Transverse colon (tissue), 4 donors: Measurements from ENCODE around the gene COMMD3. TPM values are rescaled to one million over a fixed set of nuclear protein-coding genes. Genes with fewer than 3 reads are reported as not detected.

Experiments used
- DNase-seq: peaks from one replicate; pipeline ENCODE4 v3.0.0-alpha.2; 2019
- H3K27ac ChIP-seq, 4 donors: fragments of 200-600 bp; sonication (generic); 2 replicates each; pipeline ENCODE4 v1.5.1; 2016 to 2018; ENCODE audit warnings: inconsistent platforms in 4 of 4
- H3K27me3 ChIP-seq: fragments of 200-600 bp; sonication (generic); 2 replicates; pipeline ENCODE4 v1.5.1; 2017; ENCODE audit warnings: inconsistent platforms
- H3K36me3 ChIP-seq, 4 donors: fragments of 200-600 bp; sonication (generic); 2 replicates each; pipeline ENCODE4 v1.5.1; 2017 to 2019; ENCODE audit warnings: inconsistent platforms in 4 of 4
- H3K4me1 ChIP-seq, 4 donors: fragments of 200-600 bp; sonication (generic); 2 replicates each; pipeline ENCODE4 v1.5.1; 2017 to 2020; ENCODE audit warnings: inconsistent platforms in 4 of 4
- H3K4me3 ChIP-seq, 4 donors: fragments of 200-600 bp; sonication (generic); 1 replicate in 1 of 4; 2 replicates in 3 of 4; pipeline versions ENCODE4 v1.5.1 to v1.6.1; 2017 to 2019; ENCODE audit warnings: inconsistent platforms in 4 of 4
- H3K9me3 ChIP-seq, 2 donors: fragments of 200-600 bp; sonication (generic); 2 replicates each; pipeline ENCODE4 v1.5.1; 2017 to 2019; ENCODE audit warnings: inconsistent platforms in 2 of 2
- EP300 ChIP-seq: sonication (generic); formaldehyde crosslinking; IDR thresholded peaks from one replicate; pipeline ENCODE4 v1.6.1; 2017; ENCODE audit warnings: antibody characterized with exemption, low read depth
- POLR2A ChIP-seq: fragments of 450-650 bp; IDR thresholded peaks from one replicate; pipeline ENCODE4 v1.6.1; 2016; ENCODE audit warnings: antibody characterized with exemption, mild to moderate bottlenecking, moderate library complexity
- POLR2AphosphoS5 ChIP-seq, 3 donors: sonication (generic); formaldehyde crosslinking; IDR thresholded peaks; one replicate each; pipeline ENCODE4 v1.6.1; 2016; ENCODE audit warnings: antibody characterized with exemption in 3 of 3
- WGBS, 2 donors: methylation state at CpG; one replicate each; pipeline ENCODE4 v1.1.5; 2018; ENCODE audit warnings: low coverage in 1 of 2; 5-methylcytosine and 5-hydroxymethylcytosine counted together
- in situ Hi-C, 4 donors: fragments of 200-750 bp; cut with MboI; loops; one replicate each; pipeline versions ENCODE4 v1.15.0 to v1.15.1; 2017; ENCODE audit warnings: low sequenced_read_pairs in 3 of 4, low pct_ligation_motif_present in 1 of 4, low pct_unique_long_range_greater_than_20kb in 1 of 4
- intact Hi-C: fragments of 100-400 bp; cut with DNase I; formaldehyde crosslinking; loops from one replicate; pipeline ENCODE4 v1.15.1; 2023; ENCODE audit warnings: low total_unique reads
- total RNA-seq, 4 donors: library from RNA; depleted of rRNA; stranded (reverse); fragments of >200 nt; gene quantifications; one replicate each; pipeline ENCODE4 v1.1.0, GENCODE V29; 2016
- TF ChIP-seq, protein P1 (sequence below), 5 experiments: fragments of 200-600 bp in 3 of 5; fragments of 450-650 bp in 2 of 5; sonication (generic) in 3 of 5; IDR thresholded peaks; 1 replicate in 2 of 5; 2 replicates in 3 of 5; pipeline ENCODE4 v1.5.1; 2016 to 2017; ENCODE audit warnings: antibody characterized with exemption in 5 of 5, inconsistent platforms in 3 of 5, mild to moderate bottlenecking in 2 of 5, moderate library complexity in 1 of 5

COMMD3 gene
- total RNA-seq, 4 donors from 2014 or later: 3.0 to 35.1 (median 18.3) TPM

DNA sequence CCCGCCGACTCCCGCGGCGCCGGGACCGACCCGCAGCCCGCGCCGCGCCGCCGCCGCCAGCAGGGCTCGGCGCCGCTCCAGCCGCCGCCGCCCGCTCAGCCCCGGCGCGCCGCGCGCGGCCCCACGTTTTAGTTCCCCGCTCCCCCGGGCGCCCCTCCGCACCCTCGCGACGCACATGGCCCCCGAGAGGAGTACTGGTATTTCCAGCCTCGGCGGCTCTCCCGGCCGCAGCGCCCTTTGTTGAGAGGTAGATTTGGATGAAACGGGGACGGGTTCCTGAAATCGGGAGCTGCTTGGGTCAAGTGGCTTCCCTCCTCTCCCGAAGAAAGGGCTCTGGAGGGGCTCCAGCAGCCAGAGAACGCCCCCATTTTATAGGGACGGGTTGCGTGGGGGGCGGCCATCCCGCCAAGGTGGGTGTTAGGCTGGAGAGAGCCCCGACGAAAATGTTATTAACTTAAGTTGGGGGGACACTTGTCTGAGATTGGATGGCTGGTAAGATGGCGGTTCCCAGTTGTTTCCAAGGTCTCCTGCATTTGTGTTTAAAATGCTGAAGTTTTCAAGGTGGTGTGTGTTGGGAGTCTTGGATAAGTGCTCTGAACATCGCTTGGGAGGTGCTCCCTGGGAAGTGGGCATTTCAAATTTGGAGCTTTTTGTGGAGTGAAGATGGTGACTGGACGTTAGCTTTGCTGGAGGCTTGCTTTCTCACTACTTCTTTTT lies 5.9 kb downstream of the COMMD3 start:
- H3K36me3 ChIP-seq: no peaks in the 10 kb centered on the region
- H3K9me3 ChIP-seq: no peaks in the 10 kb centered on the region
- DNase-seq: no peak
- TF ChIP-seq, protein P1, sequence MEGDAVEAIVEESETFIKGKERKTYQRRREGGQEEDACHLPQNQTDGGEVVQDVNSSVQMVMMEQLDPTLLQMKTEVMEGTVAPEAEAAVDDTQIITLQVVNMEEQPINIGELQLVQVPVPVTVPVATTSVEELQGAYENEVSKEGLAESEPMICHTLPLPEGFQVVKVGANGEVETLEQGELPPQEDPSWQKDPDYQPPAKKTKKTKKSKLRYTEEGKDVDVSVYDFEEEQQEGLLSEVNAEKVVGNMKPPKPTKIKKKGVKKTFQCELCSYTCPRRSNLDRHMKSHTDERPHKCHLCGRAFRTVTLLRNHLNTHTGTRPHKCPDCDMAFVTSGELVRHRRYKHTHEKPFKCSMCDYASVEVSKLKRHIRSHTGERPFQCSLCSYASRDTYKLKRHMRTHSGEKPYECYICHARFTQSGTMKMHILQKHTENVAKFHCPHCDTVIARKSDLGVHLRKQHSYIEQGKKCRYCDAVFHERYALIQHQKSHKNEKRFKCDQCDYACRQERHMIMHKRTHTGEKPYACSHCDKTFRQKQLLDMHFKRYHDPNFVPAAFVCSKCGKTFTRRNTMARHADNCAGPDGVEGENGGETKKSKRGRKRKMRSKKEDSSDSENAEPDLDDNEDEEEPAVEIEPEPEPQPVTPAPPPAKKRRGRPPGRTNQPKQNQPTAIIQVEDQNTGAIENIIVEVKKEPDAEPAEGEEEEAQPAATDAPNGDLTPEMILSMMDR (IDR thresholded peaks at IDR 0.05): no peak
- no peak for TF ChIP-seq POLR2AphosphoS5 (IDR thresholded peaks at IDR 0.05)
- TF ChIP-seq EP300: no peak
- no peak for TF ChIP-seq POLR2A
- H3K4me3 ChIP-seq: peak overlapping the region; percentile 44 to 68 (median 51)
- H3K27ac ChIP-seq: peak overlapping the region in 3 of 4 donors; percentile 26 to 52 (median 30)
- WGBS, 2 donors: 2 to 5% methylated on average over 2 to 16 of the region's 57 CpGs
- peaks cover 31% of the 10 kb centered on the region for H3K27me3 ChIP-seq
- in situ Hi-C loops (loop anchor here in 2 of 4 donors (10.0 to 25.0 kb wide), 3 partner anchors 310 to 810 kb away; partner anchors contain the start of gene DNAJC1 (in 2 of the 2)), intact Hi-C loops (loop anchor here (2.0 to 5.0 kb wide), 2 partner anchors 320 to 797 kb away; partner anchors contain the start of genes DNAJC1 and SKIDA1)
- H3K4me1 ChIP-seq: peaks cover 15 to 68% (median 30%) of the 10 kb centered on the region in 4 donors

DNA sequence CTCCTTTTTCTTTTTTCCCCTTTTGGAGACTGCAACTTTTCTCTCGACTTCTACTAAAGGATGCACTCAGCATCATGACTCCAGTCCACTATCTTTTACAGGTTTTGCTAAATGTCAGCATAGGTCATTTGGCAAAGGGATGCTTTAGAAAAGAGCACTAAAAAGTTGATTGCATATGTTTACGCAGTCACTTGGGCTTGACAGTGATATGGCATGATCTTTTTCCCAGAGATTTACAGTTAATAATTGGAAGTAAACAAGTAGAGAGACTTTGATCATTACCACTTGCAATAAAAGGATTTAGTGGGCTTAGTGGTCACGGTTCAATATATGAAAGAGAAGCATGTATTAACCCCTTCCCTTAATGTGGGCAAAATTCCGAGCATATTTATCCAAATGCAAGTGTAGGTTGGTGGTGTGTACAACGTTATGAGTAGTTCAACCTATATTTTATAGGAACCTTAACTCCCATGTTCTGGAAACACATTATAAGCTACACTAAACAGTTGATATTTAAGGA lies 6.5 kb downstream of the COMMD3 start:
- in situ Hi-C loops: loop anchor here in 2 of 4 donors (10.0 to 25.0 kb wide), 3 partner anchors 310 to 810 kb away; partner anchors contain the start of gene DNAJC1 (in 2 of the 2)
- Histone ChIP-seq H3K9me3 (no peaks in the 10 kb centered on the region), H3K4me3 (peak overlapping the region in 3 of 4 donors; percentile 50 to 68 (median 52)), H3K27me3 (peaks cover 31% of the 10 kb centered on the region), H3K36me3 (peaks cover 0 to 3% (median 0%) of the 10 kb centered on the region in 4 donors), H3K27ac (peak overlapping the region in 3 of 4 donors; percentile 26 to 52 (median 30)), H3K4me1 (peaks cover 11 to 62% (median 26%) of the 10 kb centered on the region in 4 donors)
- no peak for DNase-seq
- 56 to 59% methylated on average over 5 of the region's 5 CpGs for WGBS, 2 donors
- TF ChIP-seq, protein P1 (IDR thresholded peaks at IDR 0.05): no peak
- TF ChIP-seq POLR2A (no peak), EP300 (no peak), POLR2AphosphoS5 (IDR thresholded peaks at IDR 0.05) (no peak)
- intact Hi-C loops: loop anchor here (5.0 kb wide), 1 partner anchor 320 kb away; the partner anchor contains the start of gene DNAJC1

DNA sequence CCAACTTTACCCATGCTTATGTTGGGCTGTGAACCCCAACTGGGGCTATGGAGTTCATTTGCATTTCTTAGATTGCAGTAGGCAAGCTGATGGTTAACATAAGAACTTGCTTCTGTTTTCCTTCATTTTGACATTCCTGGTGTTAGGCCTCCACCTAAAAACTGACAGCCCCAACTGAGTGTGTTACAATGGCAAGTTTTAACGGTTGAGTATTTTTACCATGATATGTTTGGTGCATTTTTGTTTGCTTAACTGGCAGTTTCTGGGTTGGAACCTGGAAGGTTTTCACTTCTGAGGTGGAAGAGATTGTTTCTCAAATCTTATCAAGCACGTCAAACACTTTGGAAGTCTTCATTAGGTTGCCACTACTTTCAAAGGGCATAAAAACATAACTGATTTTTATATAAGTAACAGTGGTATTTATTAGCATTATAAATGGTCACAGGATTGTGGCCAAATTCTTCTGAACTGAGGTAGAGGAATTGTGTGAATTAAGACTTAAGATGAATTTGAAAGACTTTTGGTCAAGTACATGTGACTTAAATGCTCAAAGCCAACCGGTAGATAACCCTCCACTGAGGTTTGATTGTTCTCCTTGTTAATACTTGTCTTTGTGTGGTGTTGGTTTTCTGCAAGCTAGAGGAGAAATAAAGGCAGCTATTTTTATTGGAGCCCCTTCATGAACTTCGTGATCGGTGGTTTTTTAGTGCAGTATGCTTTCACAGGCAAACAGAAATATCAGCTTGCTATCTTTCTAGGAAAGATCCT lies 7.5 kb downstream of the COMMD3 start:
- Histone ChIP-seq H3K4me3 (no peak overlapping the region), H3K36me3 (peaks cover 0 to 8% (median under 1%) of the 10 kb centered on the region in 4 donors), H3K27ac (no peak overlapping the region), H3K27me3 (peaks cover 31% of the 10 kb centered on the region), H3K4me1 (peaks cover 11 to 51% (median 25%) of the 10 kb centered on the region in 4 donors), H3K9me3 (no peaks in the 10 kb centered on the region)
- intact Hi-C loops: loop anchor here (5.0 kb wide), 1 partner anchor 321 kb away; the partner anchor contains the start of gene DNAJC1
- TF ChIP-seq POLR2AphosphoS5 (IDR thresholded peaks at IDR 0.05) (no peak), EP300 (no peak), POLR2A (no peak)
- TF ChIP-seq, protein P1 (IDR thresholded peaks at IDR 0.05): no peak
- in situ Hi-C loops: loop anchor here in 2 of 4 donors (10.0 to 25.0 kb wide), 3 partner anchors 311 to 811 kb away; partner anchors contain the start of gene DNAJC1 (in 2 of the 2)
- WGBS, 2 donors: 75 to 76% methylated on average over 5 of the region's 5 CpGs
- no peak for DNase-seq
